IPS DF 4.7 (cell line): ENCODE data around the gene HK1.
"Not testable (repeated sequence)": the region's sequence is repeated elsewhere in the genome, so short reads cannot be mapped to it uniquely, and the experiment has no call there.

ENCODE experiments used
- DNase-seq: peaks from one replicate; pipeline ENCODE4 v3.0.0-alpha.2; 2013; ENCODE audit warnings: low spot score; ENCODE audit errors: extremely low read depth

HK1 gene

DNA sequence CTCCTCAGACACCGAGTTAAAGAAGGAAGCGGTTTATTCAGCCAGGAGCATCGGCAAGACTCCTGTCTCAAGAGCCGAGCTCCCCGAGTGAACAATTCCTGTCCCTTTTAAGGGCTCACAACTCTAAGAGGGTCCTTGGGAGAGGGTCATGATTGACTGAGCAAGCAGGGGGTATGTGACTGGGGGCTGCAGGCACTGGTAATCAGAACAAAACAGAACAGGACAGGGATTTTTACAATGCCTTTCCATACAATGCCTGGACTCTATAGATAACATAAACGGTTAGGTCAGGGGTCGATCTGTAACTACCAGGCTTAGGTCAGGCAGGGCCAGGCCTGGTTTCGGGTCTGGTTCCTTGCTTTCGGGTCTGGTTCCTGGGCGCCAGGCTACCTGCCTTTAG is 30.0 kb downstream of the HK1 start:
- not testable (repeated sequence) for DNase-seq

DNA sequence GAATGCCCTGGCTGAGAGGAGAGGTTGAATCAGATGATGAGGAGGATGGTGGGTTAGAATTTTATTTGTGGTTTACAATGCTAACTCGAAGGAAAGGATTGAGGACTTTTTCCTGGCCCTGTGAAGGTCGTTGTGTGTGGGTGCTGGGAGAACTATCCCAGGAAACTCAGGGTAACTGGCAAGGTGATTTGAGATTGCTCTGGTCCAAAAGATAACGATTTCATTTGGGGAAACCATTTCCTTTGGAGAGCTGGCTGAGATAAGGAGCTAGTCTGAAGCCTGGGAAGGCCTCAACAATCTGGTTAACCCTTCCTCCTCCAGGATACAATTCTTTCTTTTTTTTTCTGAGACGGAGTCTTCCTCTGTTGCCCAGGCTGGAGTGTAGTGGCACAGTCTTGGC is 33.0 kb downstream of the HK1 start:
- no peak for DNase-seq

DNA sequence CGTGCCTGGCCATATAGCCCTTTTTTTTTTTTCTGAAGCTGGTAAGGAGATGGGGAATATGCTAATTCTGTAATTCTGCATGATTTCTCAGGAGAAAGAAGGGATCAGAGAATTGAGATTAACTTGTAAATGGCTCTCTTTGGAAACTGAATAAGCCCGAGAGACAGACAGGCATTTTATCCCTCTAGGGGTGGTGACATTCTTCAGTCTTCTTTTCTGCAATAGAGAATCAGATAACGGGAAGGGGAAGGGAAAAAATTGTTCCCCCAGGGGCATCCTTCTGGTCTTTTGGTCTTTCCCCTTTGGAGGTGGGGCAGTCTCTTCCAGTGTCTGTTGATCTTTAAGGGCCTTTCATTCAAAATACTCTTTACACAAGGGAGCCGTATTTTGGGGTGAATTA is 34.2 kb downstream of the HK1 start:
- no peak for DNase-seq

DNA sequence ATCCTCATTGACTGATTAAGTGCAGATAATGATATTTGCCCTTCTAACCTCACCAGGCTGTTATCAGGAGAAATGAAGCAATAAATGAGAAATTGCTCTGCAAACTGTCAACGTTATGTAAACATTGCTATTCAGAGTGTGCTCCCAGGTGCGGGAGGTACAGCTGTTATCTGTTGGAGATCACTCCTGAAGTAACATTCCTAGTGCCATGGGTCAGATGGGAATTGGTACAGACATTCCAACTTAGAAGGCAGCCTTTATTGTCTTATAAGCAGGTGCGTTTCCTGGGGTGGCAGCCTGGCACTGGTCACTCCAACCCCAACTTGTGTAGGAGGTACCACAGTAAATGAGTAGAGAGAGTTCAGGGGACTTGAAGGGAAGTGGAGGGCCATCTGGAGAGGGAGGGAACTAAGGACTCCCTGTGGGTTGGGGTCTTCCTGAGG is 36.8 kb downstream of the HK1 start:
- DNase-seq: no peak

DNA sequence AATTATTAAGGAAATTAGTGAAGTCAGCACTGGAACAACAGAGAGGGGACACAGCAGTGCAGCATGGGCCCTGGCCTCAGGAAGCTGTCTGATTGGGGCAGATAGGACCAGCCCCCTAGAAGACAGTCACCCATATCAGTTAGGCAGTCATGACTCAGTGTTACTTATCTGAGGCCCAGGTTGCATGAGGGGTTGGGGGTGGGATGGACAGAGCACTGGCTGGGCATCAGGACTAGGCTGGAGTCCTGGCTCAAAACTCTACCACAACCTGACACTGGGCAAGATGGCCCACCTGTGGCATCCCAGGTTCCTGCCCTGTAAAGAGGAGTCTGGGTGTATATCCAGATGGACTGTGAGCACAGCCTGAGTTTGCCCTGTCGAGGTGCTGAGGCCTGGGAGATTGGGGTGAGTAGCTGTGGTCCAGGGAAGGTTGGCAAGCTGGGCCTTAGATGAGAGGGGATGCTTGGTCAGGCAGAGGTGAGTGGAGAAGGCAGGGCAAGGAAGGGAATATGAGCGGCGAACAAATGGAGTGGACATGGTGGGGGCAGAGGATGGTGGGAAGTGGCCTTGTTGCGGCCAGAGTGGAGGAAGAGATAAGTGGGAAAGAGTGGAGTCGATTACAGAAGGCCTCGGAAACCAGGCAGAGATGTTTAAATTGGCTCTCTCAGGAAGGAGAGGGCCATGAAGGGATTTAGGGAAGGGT is 37.5 kb downstream of the HK1 start:
- no peak for DNase-seq

DNA sequence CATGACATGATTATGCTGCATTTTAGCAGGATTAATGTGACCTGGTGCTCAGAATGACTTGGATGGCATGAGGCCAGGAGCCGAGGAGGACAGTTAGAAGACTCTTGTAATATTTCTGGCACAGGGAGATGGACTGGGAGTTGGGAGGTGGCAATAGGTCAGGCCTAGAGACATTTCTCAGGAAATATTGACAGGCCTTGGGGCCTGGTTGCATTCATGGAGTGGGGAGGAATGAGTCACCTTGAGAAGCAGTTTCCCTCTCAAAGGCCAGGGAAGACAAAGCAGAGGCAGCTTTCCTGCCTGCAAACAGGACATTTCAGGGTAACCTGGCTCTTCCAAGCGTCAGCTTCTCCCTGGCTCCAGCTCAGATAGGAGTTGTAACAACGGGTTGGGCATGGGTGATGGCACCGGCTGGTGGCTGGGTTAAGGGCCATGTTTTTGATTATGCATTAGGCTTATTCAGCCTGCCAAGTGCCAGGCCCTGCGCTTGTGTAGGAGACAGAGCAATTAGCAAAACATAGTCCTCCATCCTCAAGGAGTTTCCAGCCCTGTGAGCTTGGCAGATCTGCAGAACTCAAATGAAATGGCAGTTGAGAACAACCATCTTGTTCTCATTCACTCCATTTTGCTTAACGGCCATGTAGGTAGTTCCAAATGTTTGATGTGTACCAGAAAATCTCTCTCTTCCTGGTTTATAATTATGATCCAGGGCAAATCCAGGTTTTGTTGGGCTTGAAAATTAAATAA is 38.2 kb downstream of the HK1 start:
- DNase-seq: no peak

DNA sequence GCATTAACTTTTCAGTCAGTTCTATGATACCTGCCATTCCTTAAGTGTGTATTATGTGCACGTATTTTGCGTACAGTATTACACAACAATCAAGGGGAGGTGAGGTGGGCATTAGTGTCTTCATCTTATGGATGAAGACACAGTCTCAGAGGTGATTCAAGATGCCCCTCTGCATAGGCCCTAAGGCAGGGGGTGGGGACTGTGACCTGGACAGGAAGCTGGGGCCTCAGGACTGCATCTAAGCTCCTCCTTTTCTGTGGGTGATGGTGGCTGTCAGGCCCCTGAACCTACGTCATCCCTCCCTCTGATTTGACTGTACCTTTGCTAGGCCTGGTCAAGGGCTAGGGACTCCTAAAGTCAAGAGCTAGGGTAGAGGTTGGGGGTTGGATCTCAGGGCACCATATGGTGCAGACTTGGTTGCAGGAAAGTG is 38.9 kb downstream of the HK1 start:
- no peak for DNase-seq

DNA sequence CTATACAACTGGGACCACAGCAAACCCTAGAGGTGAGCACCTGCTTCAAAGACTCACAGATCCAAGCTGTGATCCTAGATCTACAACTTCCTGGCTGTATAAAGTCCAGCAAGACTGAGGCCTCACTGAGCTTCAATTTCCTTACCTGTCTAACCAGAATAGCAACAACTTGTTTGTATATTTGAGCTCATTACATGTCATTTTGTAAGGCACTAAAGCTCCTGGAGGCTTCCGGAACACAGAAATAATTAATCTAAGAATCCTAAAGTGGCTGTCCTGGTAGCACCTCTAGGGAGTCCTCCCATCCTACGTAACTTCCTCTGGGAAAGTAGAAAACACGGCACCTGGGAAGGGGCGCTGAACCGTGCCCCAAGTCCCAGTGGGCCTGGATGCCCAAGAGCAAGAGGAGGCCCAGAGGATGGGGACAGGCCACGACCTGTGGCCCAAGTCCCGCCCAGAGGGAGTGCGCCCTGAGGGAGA is 39.4 kb downstream of the HK1 start:
- DNase-seq: no peak

DNA sequence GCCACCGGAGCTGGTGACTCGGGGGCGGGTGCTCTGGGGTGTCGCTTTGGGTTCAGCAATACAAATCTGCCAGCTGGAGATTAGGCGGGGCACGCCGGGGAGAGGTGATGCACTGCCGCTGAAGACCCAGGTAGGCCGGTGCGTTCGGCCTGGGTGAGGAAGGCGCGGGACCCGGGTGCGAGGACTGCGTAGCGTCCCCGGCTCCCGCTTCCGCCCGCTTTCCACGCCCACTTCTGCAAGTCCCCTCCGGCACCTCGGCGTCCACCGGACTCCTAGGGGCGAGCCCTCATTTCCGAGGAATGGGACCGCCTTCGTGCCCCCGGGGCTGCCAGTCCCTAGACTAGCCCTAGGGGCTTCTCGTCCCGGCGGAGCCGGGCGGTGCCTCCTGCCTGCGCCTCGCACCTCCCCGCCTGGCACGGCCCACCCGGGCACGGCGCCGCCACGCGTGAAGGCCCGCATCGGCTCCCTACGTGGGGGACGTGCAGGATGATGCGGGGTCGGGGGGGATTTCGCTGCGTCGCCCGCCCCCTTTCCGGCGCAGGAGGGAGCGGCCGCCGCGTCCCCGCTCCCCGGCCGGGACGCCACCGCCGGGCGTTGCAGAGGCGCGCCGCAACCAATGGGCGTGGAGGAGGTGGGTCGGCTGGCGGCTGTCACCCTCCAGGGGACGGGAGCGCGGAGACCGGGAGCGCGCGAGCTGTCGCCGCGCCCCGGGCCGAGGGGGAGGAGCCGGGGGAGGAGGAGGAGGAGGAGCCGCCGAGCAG is 40.0 kb downstream of the HK1 start:
- no peak for DNase-seq

DNA sequence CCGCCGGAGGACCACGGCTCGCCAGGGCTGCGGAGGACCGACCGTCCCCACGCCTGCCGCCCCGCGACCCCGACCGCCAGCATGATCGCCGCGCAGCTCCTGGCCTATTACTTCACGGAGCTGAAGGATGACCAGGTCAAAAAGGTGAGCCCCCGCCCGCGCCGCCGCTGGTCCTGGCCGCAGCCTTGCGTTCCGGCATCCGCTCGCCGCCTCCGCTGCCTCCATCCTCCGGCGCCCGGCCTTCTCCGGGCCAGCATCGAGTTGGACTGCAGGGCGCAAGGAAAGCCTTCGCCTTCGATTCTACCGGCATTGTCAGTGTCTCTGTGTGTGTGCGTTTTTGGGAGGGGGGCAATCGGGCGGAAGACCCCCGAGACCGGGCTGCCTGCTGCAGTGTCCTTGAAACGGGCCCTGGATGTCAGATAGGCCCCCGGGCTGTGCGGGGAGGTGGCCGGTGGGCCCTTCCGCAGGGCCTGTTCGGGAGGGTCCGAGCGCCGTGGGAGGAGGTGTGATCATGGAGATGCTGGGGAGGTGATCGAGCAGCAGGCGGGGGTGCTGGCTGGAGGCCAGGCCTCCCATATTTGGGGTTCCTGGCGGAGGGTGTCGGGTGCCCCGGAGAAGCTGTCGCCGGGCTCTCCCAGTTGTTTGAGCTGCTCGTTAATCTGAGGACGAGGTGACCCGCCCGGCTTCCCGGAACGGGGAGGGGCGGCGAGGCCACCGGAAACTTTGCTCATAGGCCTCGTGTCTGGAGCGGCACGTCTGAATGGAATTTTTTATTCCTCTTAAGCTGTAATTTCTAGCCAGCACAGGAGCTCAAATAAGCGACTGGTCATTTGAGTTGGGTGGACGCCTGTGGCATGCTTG is 40.8 kb downstream of the HK1 start:
- DNase-seq: no peak

DNA sequence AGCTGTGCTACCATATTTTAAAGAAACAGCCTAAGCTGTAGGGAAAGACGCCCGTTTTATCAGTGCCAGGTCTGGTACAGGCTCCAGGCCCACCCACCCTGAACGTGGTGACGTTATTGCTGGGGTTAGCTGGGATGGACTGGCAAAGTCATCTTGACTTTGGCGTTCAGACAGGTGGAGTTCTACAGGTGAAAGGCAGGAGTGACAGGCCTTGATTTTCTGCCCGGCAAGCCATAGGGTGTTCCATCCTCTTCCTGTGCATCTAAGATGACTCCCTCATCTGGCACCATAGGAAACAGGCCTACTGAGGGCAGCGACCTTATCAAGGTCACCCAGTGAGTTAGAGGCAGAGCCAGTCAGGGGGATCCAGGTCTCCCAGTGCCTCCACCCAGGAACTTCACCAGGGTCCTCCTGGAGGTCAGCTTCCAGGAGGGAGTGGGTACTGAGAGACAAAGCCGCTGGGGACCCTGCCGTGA is 41.6 kb downstream of the HK1 start:
- DNase-seq: no peak

DNA sequence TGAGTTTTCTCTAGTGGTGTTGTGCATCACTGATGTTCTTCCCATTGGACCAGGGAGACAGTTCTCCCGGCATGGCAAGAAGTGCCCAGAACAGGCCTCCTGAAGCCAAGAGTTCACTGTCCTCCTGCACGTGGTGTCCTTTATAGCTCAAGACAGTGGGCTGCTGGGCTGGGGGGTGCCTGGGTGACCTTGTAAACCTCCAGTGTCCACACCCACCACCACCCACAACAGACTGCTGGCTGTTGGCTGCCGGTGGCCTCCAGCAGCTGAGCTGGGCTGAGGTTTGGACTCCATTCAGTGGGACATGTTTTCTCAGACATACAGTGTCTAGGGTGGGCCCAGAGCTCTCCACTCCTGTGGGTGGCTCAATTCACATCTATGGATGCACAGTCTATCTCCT is 42.2 kb downstream of the HK1 start:
- no peak for DNase-seq

DNA sequence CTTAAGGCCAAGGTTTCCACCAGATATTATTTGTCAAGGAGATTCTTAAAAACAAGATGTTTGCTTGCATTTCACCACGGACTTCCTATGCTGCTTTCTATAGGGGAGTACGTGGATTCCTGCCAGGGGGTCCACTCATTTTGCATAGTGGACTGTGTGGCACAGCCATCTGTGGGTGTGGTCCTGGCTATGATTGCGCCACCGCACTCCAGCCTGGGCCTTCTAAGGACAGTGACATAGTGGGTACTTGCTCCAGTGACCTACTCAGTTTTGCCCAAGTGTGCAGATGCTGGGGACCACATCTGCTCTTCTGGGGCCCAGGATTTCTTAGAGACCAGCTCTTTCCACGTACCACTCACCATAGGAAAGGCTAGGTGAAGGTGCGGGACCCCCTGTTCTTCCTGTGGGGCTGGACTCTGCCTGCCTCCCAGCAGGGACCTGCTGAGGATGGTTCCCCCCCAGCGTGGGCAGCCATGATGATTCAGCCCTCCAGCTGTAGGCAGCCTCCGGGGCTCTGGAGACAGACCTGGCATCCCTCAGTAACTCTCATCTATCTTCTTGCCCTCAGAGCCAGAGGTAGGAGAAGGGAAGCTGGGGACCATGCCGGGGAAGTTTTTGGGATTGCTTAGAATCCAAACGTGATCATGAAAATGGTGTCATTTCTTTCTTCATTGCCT is 42.9 kb downstream of the HK1 start:
- DNase-seq: no peak

DNA sequence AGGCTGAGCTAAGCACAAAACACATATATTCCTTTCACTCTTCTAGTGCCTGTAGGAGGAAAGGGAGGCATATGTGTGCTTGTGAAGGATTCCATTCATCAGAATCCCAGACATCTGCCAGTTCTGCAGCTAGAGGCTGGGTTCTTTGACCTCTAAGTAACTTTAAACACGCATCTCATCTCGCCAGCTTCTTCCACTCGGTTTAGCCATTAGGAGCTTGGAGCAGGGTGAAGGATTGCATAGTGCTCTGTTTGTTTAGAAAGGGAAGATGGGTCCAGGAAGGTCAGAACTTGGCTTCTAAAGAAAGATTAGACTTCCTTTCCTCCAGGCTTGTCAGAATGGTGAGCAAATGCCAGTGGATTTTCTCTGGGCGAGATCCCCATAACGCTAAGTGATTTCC is 43.6 kb downstream of the HK1 start:
- no peak for DNase-seq

DNA sequence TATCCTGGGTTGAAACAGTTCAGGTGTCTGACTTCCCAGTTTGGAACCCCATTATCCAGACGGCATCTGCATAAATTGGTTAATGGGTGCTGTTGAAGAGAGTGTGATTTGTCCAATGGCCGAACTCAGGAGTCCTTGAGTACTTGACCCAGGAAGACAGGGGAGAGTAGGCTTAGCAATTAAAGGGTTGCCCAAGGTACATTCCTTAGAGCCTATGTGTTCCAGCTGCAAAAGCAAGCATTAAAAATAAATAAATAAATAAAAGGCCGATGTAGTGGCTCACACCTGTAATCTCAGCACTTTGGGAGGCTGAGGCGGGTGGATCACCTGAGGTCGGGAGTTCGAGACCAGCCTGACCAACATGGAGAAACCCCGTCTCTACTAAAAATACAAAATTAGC is 44.0 kb downstream of the HK1 start:
- DNase-seq: not testable (repeated sequence)

DNA sequence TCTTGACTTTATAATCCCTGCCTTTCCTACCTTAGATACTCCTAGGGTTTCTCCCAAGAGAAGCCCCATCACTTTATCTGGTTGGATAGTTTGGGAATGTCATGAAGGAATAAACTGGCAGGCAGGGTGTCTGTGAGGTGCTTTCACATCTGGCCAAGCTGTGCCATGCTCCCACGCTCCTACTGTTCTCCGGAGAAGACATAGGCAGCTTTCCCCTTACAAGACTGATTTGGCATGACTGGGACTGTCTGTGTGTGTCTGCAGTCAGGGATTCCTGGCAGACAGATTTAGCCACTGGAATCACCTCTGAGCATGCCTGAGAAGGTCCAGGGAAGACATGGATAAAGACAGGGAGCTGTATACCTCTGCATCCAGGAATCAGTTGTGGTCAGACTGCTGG is 45.3 kb downstream of the HK1 start:
- no peak for DNase-seq

DNA sequence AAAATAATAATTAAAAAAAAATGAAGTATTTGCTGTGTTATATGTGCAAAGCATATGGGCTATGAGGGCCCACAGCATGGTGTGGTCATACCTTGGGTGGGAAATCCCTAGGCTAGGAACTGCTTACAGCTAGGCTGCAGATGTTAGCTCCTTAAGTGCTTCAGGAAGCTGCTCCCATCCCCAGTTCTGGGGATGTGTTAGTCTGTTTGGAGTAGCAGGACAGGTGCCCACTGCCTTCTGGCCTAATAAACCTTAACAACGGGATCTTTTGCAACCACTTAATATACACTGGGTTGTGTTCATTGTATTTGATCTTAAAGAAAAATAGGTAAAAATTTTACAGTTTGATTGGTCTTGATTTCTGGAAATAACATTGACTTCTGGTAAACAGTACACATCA is 46.3 kb downstream of the HK1 start:
- DNase-seq: no peak

DNA sequence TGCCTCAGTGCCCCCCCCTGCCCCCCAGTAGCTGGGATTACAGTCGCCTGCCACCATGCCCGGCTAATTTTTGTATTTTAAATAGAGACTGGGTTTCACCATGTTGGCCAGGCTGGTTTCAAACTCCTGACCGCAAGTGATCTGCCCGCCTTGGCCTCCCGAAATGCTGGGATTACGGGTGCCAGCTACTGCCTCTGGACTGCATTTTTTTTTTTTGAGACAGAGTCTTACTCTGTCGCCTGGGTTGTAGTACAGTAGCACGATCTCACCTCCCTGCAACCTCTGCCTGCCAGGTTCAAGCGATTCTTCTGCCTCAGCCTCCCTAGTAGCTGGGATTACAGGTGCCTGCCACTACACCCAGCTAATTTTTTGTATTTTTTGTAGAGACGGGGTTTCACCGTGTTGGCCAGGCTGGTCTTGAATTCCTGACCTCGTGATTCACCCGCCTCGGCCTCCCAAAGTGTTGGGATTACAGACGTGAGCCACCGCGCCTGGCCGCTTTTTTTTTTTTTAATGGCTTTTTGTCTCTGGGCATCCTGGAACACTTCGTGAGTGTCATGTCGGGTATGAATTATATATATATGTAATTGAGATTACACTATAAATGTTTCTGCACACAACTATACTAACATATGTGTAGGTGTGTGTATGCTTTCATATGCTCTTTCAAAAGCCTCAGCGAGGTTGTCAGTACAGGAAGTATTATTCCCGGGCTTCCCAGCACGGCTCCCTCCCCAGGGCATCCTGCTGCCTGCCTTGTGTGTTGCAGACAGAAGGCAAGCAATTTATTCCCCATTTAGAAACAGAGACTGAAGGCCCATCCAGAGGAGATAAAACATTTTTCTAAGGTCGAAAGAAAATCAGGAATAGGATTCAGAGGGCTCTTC is 47.6 kb downstream of the HK1 start:
- DNase-seq: not testable (repeated sequence)

DNA sequence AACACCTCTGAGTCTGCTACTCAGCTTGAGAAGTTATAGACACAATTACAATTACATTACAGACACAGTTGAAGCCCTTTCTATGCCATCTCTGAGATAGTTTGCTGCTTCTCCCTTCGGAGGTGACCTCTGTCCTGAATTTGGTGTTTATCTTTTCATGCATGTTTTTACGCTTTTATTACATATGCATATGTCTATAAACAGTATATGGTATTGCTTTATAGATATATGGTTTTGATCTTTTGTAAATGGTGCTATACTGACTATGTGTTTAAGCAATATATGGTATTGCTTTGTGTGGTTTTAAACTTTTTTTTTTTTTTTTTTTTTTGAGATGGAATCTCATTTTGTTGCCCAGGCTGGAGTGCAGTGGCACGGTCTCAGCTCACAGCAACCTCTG is 48.4 kb downstream of the HK1 start:
- DNase-seq: no peak
